ENCODE measurements around the gene OLFM1.

The OLFM1 gene

GRCh38 chr9:135091545-135091944, 4.1 kb downstream of the OLFM1 start:
- DNase-seq: no peak

GRCh38 chr9:135093111-135093510, 5.6 kb downstream of the OLFM1 start:
- no peak for DNase-seq

GRCh38 chr9:135093911-135094584, 6.6 kb downstream of the OLFM1 start:
- DNase-seq: no peak

GRCh38 chr9:135095470-135096407, 8.3 kb downstream of the OLFM1 start:
- DNase-seq: no peak

- no peak for DNase-seq
These were observed 9.0 kb downstream of the OLFM1 start for GRCh38 chr9:135096408-135096895.

GRCh38 chr9:135098400-135099105, 11.1 kb downstream of the OLFM1 start:
- DNase-seq: no peak

- DNase-seq: no peak
These were observed 12.1 kb downstream of the OLFM1 start for GRCh38 chr9:135099574-135099973.

- DNase-seq: no peak
These were observed 12.8 kb downstream of the OLFM1 start for GRCh38 chr9:135100241-135100681.

- DNase-seq: no peak
These were observed 13.4 kb downstream of the OLFM1 start for GRCh38 chr9:135100725-135101410.

GRCh38 chr9:135101486-135101885, 14.0 kb downstream of the OLFM1 start:
- no peak for DNase-seq

- DNase-seq: no peak
These were observed 14.5 kb downstream of the OLFM1 start for GRCh38 chr9:135101926-135102325.

- DNase-seq: no peak
These were observed 14.9 kb downstream of the OLFM1 start for GRCh38 chr9:135102331-135102730.

GRCh38 chr9:135103001-135103446, 15.6 kb downstream of the OLFM1 start:
- no peak for DNase-seq

- no peak for DNase-seq
These were observed 16.6 kb downstream of the OLFM1 start for GRCh38 chr9:135103931-135104639.

- DNase-seq: no peak
These were observed 17.3 kb downstream of the OLFM1 start for GRCh38 chr9:135104761-135105160.

- DNase-seq: no peak
These were observed 17.8 kb downstream of the OLFM1 start for GRCh38 chr9:135105211-135105745.

GRCh38 chr9:135105938-135106491, 18.5 kb downstream of the OLFM1 start:
- no peak for DNase-seq

- DNase-seq: no peak
These were observed 19.2 kb downstream of the OLFM1 start for GRCh38 chr9:135106551-135107270.

- DNase-seq: no peak
These were observed 20.2 kb downstream of the OLFM1 start for GRCh38 chr9:135107581-135108235.

Data from stimulated activated CD4-positive, alpha-beta T cell treated with anti-CD3 and anti-CD28 coated beads, Interleukin-4, amount 100 ng/mL, for 1 hour (primary cell).